ENCODE measurements around the gene GAB2.

The GAB2 gene

DNA sequence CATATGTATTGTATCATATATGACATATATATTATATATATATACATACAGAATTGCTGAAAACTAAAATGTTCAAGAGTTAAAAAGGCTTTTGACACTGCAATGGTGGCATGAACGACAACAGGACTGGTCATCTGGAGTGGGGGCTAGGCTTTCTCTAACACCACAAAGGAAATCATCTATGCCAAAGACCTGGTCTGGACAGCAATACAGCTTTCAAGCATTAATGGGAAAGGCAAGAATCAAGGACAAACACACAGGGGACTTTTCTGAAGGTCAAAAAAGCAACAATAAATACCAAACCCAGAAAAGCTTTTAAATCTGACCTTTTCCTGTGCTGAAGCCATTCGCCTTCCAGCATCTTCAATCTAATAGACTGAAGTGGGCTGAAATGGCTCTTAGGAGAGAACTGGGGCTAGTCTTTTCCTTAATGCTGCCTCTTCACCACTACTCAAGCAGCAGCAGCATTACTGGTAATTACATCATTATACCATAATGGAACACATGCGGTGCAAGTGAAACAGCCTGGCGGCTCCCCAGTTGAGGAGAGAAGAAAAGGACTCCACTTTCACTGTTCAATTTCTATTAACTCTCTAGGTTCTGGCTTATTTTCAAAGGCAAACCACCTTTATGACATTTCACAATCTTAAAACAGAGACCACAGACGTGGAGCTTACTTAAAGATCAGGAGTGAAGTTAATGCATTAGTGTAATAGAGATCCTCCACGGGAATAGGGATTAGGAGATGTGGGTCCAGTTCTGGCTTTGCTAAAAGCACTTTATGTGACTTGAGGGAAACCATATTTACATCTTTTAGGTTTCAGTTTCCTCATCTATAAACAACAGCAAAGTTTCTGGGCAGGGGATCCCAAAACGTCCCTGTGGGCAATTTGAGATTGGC lies 63.0 kb downstream of the GAB2 start:
- in situ Hi-C loops (cut with HindIII; ENCODE audit: low sequenced_read_pairs), result no loop called here
- TF ChIP-seq, protein P1, sequence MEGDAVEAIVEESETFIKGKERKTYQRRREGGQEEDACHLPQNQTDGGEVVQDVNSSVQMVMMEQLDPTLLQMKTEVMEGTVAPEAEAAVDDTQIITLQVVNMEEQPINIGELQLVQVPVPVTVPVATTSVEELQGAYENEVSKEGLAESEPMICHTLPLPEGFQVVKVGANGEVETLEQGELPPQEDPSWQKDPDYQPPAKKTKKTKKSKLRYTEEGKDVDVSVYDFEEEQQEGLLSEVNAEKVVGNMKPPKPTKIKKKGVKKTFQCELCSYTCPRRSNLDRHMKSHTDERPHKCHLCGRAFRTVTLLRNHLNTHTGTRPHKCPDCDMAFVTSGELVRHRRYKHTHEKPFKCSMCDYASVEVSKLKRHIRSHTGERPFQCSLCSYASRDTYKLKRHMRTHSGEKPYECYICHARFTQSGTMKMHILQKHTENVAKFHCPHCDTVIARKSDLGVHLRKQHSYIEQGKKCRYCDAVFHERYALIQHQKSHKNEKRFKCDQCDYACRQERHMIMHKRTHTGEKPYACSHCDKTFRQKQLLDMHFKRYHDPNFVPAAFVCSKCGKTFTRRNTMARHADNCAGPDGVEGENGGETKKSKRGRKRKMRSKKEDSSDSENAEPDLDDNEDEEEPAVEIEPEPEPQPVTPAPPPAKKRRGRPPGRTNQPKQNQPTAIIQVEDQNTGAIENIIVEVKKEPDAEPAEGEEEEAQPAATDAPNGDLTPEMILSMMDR (IDR thresholded peaks at IDR 0.05; ENCODE audit: low read depth, low read length, missing control alignments), result no peak
- peak; percentile 34 for DNase-seq (ENCODE audit: low read depth)
- H3K4me3 ChIP-seq (ENCODE audit: low read depth, low read length), result no peak overlapping the region

DNA sequence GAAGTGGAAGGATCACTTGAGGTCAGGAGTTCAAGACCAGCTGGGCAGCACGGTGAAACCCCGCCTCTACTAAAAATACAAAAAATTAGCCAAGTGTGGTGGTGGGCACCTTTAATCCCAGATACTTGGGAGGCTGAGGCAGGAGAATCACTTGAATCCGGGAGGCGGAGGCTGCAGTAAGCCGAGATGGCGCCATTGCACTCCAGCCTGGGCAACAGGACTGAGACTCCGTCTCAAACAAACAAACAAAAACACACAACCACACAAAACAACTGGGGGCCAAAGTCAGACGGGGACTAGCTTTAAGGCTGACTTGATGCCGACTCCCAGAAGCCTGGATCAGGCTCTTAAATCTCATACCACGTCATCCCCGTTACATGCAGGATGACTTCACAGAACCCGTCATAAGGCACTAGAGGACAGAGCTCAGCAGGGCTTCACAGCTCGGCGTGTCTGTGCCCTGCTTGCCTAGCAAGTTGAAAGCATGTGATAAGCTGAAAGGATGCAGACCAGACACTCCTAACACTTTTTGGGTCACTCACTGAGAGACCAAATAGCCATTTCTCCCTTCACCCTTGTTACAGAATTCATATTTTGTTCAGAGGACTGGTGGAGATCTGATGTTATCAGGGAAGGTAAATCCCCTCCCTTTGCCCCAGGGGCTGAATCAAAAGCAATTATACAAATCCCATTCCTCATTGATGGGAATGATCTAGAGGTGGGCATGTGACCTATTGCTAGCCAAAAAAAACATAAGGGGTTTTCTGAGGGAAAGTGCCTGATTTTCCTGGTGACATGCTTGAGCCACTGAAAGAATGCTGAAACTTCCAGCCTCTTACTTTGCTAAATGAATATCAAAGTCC lies 65.4 kb downstream of the GAB2 start:
- TF ChIP-seq, protein P1 (IDR thresholded peaks at IDR 0.05; ENCODE audit: low read depth, low read length, missing control alignments), result no peak
- no peak overlapping the region for H3K4me3 ChIP-seq (ENCODE audit: low read depth, low read length)
- in situ Hi-C loops (cut with HindIII; ENCODE audit: low sequenced_read_pairs), result no loop called here
- DNase-seq (ENCODE audit: low read depth), result no peak

DNA sequence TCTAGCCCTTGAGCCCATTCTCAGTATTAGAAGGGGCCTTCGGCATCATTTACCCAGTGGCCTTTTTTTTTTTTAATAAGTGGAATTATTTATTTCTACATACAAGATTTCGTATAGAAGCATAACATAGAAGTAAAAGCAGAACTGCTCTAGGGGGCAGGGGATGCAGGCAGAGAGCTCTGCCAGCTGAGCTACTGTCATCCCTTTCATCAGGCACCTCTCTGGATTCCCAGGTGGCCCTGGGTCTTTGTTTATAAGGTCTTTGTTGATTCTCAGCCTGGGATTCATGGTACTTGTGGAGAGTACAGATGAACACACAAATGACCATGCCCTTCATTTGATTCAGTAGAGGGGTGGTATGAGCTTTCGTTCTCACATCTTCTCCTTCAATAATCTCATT lies 66.4 kb downstream of the GAB2 start:
- H3K4me3 ChIP-seq (ENCODE audit: low read depth, low read length), result no peak overlapping the region
- in situ Hi-C loops (cut with HindIII; ENCODE audit: low sequenced_read_pairs), result no loop called here
- TF ChIP-seq, protein P1 (IDR thresholded peaks at IDR 0.05; ENCODE audit: low read depth, low read length, missing control alignments), result no peak
- no peak for DNase-seq (ENCODE audit: low read depth)

DNA sequence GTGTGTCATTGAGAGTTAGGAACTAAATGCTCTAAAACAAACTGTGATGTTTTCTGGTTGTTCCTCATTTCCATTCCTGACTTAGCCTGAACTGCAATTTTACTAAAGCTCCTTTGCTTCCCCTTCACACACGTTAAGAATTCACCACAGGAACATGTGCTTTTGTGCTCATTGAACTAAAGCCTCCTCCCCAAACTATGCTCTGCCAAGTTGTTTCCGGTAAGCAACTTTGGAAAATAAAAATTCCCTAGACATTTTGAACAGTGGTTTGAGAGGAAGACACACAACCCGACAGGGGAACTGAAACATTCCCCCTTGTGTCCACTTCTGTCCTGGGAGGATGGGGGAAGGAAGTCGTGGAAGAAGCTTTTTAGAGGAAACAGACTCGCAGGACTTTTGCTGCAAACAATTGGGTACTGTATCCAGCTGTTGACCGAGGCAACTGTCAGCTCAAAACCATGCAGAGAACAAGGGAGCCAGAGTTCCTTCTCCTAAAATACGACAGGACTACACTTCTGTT lies 66.9 kb downstream of the GAB2 start:
- in situ Hi-C loops (cut with HindIII; ENCODE audit: low sequenced_read_pairs), result no loop called here
- TF ChIP-seq, protein P1 (IDR thresholded peaks at IDR 0.05; ENCODE audit: low read depth, low read length, missing control alignments), result no peak
- H3K4me3 ChIP-seq (ENCODE audit: low read depth, low read length), result no peak overlapping the region
- DNase-seq (ENCODE audit: low read depth), result peak; percentile 22

DNA sequence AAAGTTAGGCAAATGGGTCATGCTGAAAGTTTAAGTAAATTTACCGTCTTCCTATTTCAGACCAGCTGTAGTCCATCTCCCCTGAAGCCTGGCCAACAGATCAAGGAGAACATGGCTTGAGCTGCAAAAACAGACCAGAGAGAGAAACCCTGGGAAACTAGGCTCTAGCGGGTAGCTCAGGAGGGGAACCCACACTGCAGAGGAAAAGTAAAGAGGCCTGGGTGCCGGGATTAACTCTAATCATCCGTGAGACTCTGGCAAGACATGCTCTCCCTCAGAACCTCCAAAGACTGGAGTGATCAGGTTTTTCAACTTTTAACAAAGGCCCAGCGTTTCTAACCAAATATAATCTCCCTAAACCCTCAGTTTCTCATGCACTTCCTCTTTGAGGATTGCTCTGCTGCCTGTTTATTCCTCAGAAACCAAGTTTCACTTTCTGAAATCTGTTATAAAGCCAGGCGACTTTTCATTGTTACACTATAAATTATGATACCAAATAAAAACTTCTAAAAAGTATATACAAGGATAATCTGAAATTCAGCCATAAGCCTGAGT lies 67.5 kb downstream of the GAB2 start:
- TF ChIP-seq, protein P1 (IDR thresholded peaks at IDR 0.05; ENCODE audit: low read depth, low read length, missing control alignments), result no peak
- no peak for DNase-seq (ENCODE audit: low read depth)
- in situ Hi-C loops (cut with HindIII; ENCODE audit: low sequenced_read_pairs), result no loop called here
- H3K4me3 ChIP-seq (ENCODE audit: low read depth, low read length), result no peak overlapping the region

DNA sequence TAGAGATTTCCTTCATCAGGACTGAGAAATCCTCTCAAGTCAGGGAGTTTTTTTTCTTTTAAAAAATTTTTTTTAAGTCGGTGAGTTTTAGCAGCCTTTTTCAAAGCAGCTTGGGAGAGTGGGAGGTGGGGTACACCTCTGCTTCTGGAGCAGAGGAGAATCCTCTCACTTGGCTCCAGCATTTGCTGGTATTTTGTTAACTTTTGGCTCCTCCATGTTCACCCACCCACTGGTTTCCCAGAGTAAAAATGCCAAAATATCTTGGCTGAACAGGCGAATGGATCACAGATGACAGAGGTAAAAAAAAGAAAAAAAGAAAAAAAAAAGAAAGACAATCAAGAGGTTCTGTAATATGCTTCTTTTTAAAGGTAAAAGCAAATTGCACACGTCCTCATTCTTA lies 68.0 kb downstream of the GAB2 start:
- in situ Hi-C loops (cut with HindIII; ENCODE audit: low sequenced_read_pairs), result no loop called here
- no peak for DNase-seq (ENCODE audit: low read depth)
- TF ChIP-seq, protein P1 (IDR thresholded peaks at IDR 0.05; ENCODE audit: low read depth, low read length, missing control alignments), result no peak
- no peak overlapping the region for H3K4me3 ChIP-seq (ENCODE audit: low read depth, low read length)

Measured in astrocyte of the cerebellum (primary cell).